Testis (tissue), 2 donors: Measurements from ENCODE around the gene ROPN1B.
"Not testable (repeated sequence)": the region's sequence is repeated elsewhere in the genome, so short reads cannot be mapped to it uniquely, and the experiment has no call there.

Experiments used
- CTCF ChIP-seq, 3 experiments: fragments of 450-650 bp in 2 of 3; fragments of 200-600 bp in 1 of 3; sonication (generic) in 1 of 3; IDR thresholded peaks; one replicate each; pipeline ENCODE4 v1.5.1; 2016 to 2019; ENCODE audit warnings: antibody characterized with exemption in 3 of 3, mild to moderate bottlenecking in 2 of 3, moderate library complexity in 1 of 3
- POLR2A ChIP-seq: fragments of 450-650 bp; IDR thresholded peaks from one replicate; pipeline ENCODE4 v1.6.1; 2017; ENCODE audit warnings: antibody characterized with exemption, mild to moderate bottlenecking, moderate library complexity

DNA sequence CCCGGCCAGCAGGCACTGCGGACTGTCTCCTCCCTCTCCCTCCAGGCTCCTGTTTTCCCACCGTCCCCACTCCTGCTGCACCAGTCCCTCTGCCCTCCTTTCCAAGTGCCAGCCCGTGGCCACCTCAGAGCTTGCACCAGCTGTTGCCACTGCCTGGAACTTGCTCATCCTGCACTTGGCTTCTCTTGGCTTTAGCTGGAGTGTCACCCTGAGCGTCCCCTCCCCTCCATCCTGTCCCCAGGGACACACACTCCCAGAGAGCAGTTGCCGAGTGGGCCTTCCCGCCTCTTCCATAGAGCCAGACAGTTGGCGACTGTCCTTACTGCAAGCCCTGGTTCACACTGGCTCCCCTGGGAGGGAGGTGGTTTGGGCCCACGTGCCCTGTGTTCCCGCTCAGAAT, 48.8 kb upstream of the ROPN1B start:
- TF ChIP-seq POLR2A; CTCF (IDR thresholded peaks at IDR 0.05): not testable (repeated sequence)
